Loucy (cell line): ENCODE measurements around the gene ASPG.

Source experiments
- EZH2phosphoT487 ChIP-seq: fragments of 200-600 bp; IDR thresholded peaks from 2 replicates; pipeline ENCODE4 v1.6.1; 2018; ENCODE audit warnings: antibody characterized with exemption, mild to moderate bottlenecking, moderate library complexity, borderline replicate concordance
- TF ChIP-seq, protein P1 (sequence below): fragments of 200-600 bp; sonication (generic); conservative IDR thresholded peaks from 2 replicates; pipeline ENCODE4 v1.5.1; 2014; ENCODE audit warnings: mild to moderate bottlenecking, antibody characterized with exemption, low read length

DNA sequence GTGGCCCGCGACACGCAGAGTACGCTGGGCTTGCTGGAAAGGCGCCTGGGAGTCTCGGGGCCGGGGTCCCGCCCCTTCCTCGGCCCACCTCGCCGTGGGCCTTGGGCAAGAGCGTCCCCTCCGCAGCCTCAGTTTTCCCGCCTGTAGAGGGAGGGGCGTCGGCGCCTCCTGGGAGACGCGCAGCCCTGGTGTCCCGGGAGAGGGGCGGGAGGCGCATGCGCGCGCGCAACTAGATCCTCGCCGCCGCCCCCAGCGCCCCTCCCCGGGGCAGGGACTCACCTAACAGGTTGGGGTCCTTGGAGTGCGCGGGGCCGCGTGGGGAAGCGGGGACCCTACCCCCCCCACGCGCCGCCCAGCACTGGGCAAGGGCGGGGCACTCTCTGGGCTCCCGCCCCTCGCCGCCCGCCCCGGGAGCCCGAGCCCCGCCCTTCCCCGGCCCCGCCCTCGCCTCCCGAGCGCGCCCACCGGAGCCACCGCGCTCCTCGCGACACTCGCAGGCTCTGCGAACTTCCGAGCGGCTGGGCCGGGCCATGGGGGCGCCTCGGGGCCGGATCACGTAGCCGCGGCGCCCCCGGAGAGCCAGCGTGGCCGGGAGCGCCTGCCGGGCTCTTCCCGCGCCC is 52.7 kb downstream of the ASPG start, which contains the start of gene KIF26A:
- TF ChIP-seq, protein P1, sequence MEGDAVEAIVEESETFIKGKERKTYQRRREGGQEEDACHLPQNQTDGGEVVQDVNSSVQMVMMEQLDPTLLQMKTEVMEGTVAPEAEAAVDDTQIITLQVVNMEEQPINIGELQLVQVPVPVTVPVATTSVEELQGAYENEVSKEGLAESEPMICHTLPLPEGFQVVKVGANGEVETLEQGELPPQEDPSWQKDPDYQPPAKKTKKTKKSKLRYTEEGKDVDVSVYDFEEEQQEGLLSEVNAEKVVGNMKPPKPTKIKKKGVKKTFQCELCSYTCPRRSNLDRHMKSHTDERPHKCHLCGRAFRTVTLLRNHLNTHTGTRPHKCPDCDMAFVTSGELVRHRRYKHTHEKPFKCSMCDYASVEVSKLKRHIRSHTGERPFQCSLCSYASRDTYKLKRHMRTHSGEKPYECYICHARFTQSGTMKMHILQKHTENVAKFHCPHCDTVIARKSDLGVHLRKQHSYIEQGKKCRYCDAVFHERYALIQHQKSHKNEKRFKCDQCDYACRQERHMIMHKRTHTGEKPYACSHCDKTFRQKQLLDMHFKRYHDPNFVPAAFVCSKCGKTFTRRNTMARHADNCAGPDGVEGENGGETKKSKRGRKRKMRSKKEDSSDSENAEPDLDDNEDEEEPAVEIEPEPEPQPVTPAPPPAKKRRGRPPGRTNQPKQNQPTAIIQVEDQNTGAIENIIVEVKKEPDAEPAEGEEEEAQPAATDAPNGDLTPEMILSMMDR = no peak
- TF ChIP-seq EZH2phosphoT487 = no peak
